Mesenchymal stem cell (in vitro differentiated cells and primary cell): ENCODE measurements around the gene TMEM150C.

Source experiments
- DNase-seq: peaks from one replicate; pipeline ENCODE4 v3.0.0-alpha.2; 2013
- H2AFZ ChIP-seq: one replicate; pipeline ENCODE4 v1.6.1; 2013; ENCODE audit warnings: low read depth, mild to moderate bottlenecking, control low read depth, inconsistent platforms, low read length, moderate library complexity
- H2AK5ac ChIP-seq: 2 replicates; pipeline ENCODE4 v1.6.1; 2013; ENCODE audit warnings: low read length, moderate library complexity, mild to moderate bottlenecking, inconsistent platforms; ENCODE audit not compliant: severe bottlenecking
- H2BK120ac ChIP-seq: one replicate; pipeline ENCODE4 v1.6.1; 2013; ENCODE audit warnings: low read depth, mild to moderate bottlenecking, inconsistent platforms, low read length, moderate library complexity
- H2BK12ac ChIP-seq, 2 experiments: one replicate each; pipeline ENCODE4 v1.6.1; 2013; ENCODE audit warnings: inconsistent platforms in 2 of 2, low read length in 2 of 2, mild to moderate bottlenecking in 2 of 2, moderate library complexity in 2 of 2, control low read depth in 1 of 2
- H2BK15ac ChIP-seq: one replicate; pipeline ENCODE4 v1.6.1; 2013; ENCODE audit warnings: mild to moderate bottlenecking, low read depth, inconsistent platforms; ENCODE audit not compliant: poor library complexity, severe bottlenecking
- H2BK5ac ChIP-seq: 2 replicates; pipeline ENCODE4 v1.6.1; 2013; ENCODE audit warnings: low read depth, mild to moderate bottlenecking, low read length, control low read depth, inconsistent platforms; ENCODE audit not compliant: poor library complexity, severe bottlenecking
- H3K14ac ChIP-seq, 2 experiments: one replicate each; pipeline ENCODE4 v1.6.1; 2013; ENCODE audit warnings: inconsistent platforms in 2 of 2, low read length in 2 of 2, control low read depth in 1 of 2, mild to moderate bottlenecking in 1 of 2, moderate library complexity in 1 of 2
- H3K18ac ChIP-seq, 2 experiments: one replicate each; pipeline ENCODE4 v1.6.1; 2013; ENCODE audit warnings: inconsistent platforms in 2 of 2, low read length in 2 of 2, control low read depth in 1 of 2, low read depth in 1 of 2, mild to moderate bottlenecking in 1 of 2
- H3K23ac ChIP-seq, 2 experiments: one replicate each; pipeline ENCODE4 v1.6.1; 2013; ENCODE audit warnings: inconsistent platforms in 2 of 2, low read length in 2 of 2, mild to moderate bottlenecking in 2 of 2, moderate library complexity in 2 of 2, control low read depth in 1 of 2
- H3K27ac ChIP-seq: 2 replicates; pipeline ENCODE4 v1.5.1; 2013; ENCODE audit warnings: mild to moderate bottlenecking, moderate library complexity, low read length, control low read depth, inconsistent platforms; ENCODE audit not compliant: poor library complexity, severe bottlenecking
- H3K27me3 ChIP-seq, 2 experiments: 2 replicates each; pipeline versions ENCODE4 v1.6.1 to v1.7.0; 2013; ENCODE audit warnings: low read length in 2 of 2, mild to moderate bottlenecking in 2 of 2, moderate library complexity in 2 of 2, control low read depth in 1 of 2, inconsistent platforms in 1 of 2; ENCODE audit not compliant: control insufficient read depth in 1 of 2, insufficient read depth in 1 of 2
- H3K36me3 ChIP-seq, 2 experiments: 2 replicates each; pipeline versions ENCODE4 v1.6.1 to v1.7.0; 2013; ENCODE audit warnings: low read length in 2 of 2, control low read depth in 1 of 2, inconsistent platforms in 1 of 2, low read depth in 1 of 2, mild to moderate bottlenecking in 1 of 2; ENCODE audit not compliant: insufficient read depth in 2 of 2, control insufficient read depth in 1 of 2
- H3K4ac ChIP-seq, 2 experiments: one replicate each; pipeline ENCODE4 v1.6.1; 2013; ENCODE audit warnings: inconsistent platforms in 2 of 2, low read length in 2 of 2, mild to moderate bottlenecking in 2 of 2, moderate library complexity in 2 of 2, control low read depth in 1 of 2, low read depth in 1 of 2
- H3K4me1 ChIP-seq: 2 replicates; pipeline ENCODE4 v1.6.1; 2013; ENCODE audit warnings: low read depth, low read length, control low read depth; ENCODE audit not compliant: control insufficient read depth, insufficient read depth
- H3K4me2 ChIP-seq: 2 replicates; pipeline ENCODE4 v1.6.1; 2013; ENCODE audit warnings: low read length, mild to moderate bottlenecking, inconsistent platforms; ENCODE audit not compliant: poor library complexity, severe bottlenecking
- H3K4me3 ChIP-seq, 2 experiments: 2 replicates each; pipeline versions ENCODE4 v1.5.1 to v1.7.0; 2013; ENCODE audit warnings: low read length in 2 of 2, mild to moderate bottlenecking in 2 of 2, control low read depth in 1 of 2, low read depth in 1 of 2; ENCODE audit not compliant: insufficient read depth in 1 of 2
- H3K79me1 ChIP-seq: replicated peaks from 2 replicates; pipeline ENCODE4 v1.6.1; 2013; ENCODE audit warnings: mild to moderate bottlenecking, control low read depth, low read length, inconsistent platforms; ENCODE audit not compliant: poor library complexity, severe bottlenecking
- H3K9ac ChIP-seq: 2 replicates; pipeline ENCODE4 v1.7.0; 2013; ENCODE audit warnings: mild to moderate bottlenecking, low read length, moderate library complexity
- H3K9me3 ChIP-seq: 2 replicates; pipeline ENCODE4 v1.7.0; 2013; ENCODE audit warnings: mild to moderate bottlenecking, low read length; ENCODE audit not compliant: control insufficient read depth
- H4K8ac ChIP-seq: one replicate; pipeline ENCODE4 v1.6.1; 2013; ENCODE audit warnings: inconsistent platforms, mild to moderate bottlenecking, low read length, moderate library complexity
- H4K91ac ChIP-seq: one replicate; pipeline ENCODE4 v1.6.1; 2013; ENCODE audit warnings: mild to moderate bottlenecking, low read length, inconsistent platforms
- WGBS: methylation state at CpG from one replicate; pipeline ENCODE4 v1.1.7; 2013; ENCODE audit warnings: mixed read lengths; 5-methylcytosine and 5-hydroxymethylcytosine counted together

Gene TMEM150C

DNA sequence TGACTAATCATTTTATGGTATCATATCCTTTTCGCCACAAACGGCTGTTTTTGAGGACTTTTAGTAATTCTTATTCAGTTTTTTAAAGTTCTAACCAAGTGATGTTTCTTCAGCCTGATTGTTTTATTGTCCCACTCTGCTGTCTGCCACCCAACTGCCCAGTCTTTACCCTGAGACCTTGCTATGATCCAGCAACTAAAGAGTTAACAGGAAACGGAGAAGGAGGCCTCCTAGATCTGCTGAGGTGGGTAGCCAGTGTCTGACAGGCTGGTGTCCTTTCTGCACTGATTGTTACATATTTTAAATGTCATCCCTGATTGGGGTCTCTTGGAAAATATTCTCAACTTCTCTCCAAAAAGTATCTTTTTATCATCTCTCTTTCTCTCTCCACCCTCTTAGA lies 7.9 kb upstream of the TMEM150C start:
- Histone ChIP-seq H3K4ac (no peak overlapping the region), H3K9me3 (no peaks in the 10 kb centered on the region), H2BK5ac (no peak overlapping the region), H3K18ac (no peak overlapping the region), H2AK5ac (no peak overlapping the region), H3K27me3 (peaks cover 0 to 7% of the 10 kb centered on the region in 2 experiments), H2BK12ac (no peak overlapping the region), H3K4me1 (no peaks in the 10 kb centered on the region), H3K4me2 (no peak overlapping the region), H3K4me3 (no peak overlapping the region), H3K14ac (no peak overlapping the region), H3K27ac (no peak overlapping the region), H4K8ac (no peak overlapping the region), H3K9ac (no peak overlapping the region), H2AFZ (no peak overlapping the region), H3K79me1 (no peaks in the 10 kb centered on the region), H4K91ac (no peak overlapping the region), H3K23ac (no peak overlapping the region), H3K36me3 (no peaks in the 10 kb centered on the region), H2BK15ac (no peak overlapping the region), H2BK120ac (no peak overlapping the region)
- WGBS: 73% methylated on average over 3 of the region's 3 CpGs
- DNase-seq: no peak

DNA sequence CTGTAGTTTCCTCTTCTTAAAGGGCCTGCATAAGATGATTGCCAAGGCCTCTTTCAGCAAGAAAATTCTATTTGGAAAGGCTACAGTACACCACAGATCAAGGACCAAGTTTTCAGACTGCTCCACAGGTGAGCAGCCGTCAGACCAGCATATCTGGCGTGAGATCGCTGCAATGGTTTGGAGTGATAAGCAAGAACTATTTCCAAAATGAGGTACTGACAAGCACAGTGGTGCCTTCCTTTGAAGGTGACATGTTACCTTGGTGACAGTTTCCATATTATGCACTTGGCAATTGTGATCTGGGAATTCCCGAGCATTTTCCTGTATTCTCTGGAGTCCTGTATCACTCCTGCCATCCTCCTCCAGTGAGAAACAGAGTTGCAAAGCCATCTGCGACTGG lies 7.3 kb upstream of the TMEM150C start:
- Histone ChIP-seq H4K8ac (no peak overlapping the region), H3K4me2 (no peak overlapping the region)

DNA sequence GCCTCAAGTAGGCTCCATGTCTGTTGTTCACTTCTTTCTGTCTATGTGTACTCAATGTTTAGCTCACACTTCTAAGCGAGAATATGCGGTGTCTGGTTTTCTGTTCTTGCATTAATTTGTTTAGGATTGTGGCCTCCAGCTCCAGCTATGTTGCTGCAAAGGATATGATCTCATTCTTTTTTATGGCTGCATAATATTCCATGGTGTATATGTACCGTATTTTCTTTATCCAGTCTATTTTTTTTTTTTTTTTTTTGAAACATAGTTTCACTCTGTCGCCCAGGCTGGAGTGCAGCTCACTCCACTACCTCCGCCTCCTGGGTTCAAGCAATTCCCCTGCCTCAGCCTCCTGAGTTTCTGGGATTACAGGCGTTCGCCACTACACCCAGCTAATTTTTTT lies 5.7 kb upstream of the TMEM150C start:
- no peak overlapping the region for H2AK5ac ChIP-seq
- WGBS: 94% methylated on average over 6 of the region's 7 CpGs
- no peak overlapping the region for H3K27ac ChIP-seq
- H3K9me3 ChIP-seq: no peaks in the 10 kb centered on the region
- no peak overlapping the region for H2BK120ac ChIP-seq
- H3K4me1 ChIP-seq: no peaks in the 10 kb centered on the region
- no peak overlapping the region for H2AFZ ChIP-seq
- H3K18ac ChIP-seq: no peak overlapping the region
- H4K91ac ChIP-seq: no peak overlapping the region
- no peak overlapping the region for H2BK12ac ChIP-seq
- no peak overlapping the region for H2BK15ac ChIP-seq
- no peaks in the 10 kb centered on the region for H3K79me1 ChIP-seq
- no peak overlapping the region for H3K4ac ChIP-seq
- no peak overlapping the region for H3K4me2 ChIP-seq
- no peak for DNase-seq
- H3K14ac ChIP-seq: no peak overlapping the region
- H3K36me3 ChIP-seq: no peaks in the 10 kb centered on the region
- peaks cover 0 to 17% of the 10 kb centered on the region in 2 experiments for H3K27me3 ChIP-seq
- H4K8ac ChIP-seq: no peak overlapping the region
- no peak overlapping the region for H3K4me3 ChIP-seq
- H2BK5ac ChIP-seq: no peak overlapping the region
- H3K9ac ChIP-seq: no peak overlapping the region
- H3K23ac ChIP-seq: no peak overlapping the region

More for the DNA sequence above, 7.3 kb upstream of the TMEM150C start:
- Histone ChIP-seq H3K79me1 (no peaks in the 10 kb centered on the region), H3K4ac (no peak overlapping the region), H3K18ac (no peak overlapping the region), H3K9ac (no peak overlapping the region), H3K36me3 (no peaks in the 10 kb centered on the region), H3K4me3 (no peak overlapping the region), H2BK120ac (no peak overlapping the region), H2BK12ac (no peak overlapping the region), H2BK5ac (no peak overlapping the region), H3K23ac (no peak overlapping the region), H3K27me3 (peaks cover 0 to 8% of the 10 kb centered on the region in 2 experiments), H2AK5ac (no peak overlapping the region), H2BK15ac (no peak overlapping the region), H3K9me3 (no peaks in the 10 kb centered on the region), H2AFZ (no peak overlapping the region), H3K14ac (no peak overlapping the region), H3K27ac (no peak overlapping the region), H3K4me1 (no peaks in the 10 kb centered on the region), H4K91ac (no peak overlapping the region)
- WGBS: 82% methylated on average over 5 of the region's 5 CpGs
- DNase-seq: no peak

DNA sequence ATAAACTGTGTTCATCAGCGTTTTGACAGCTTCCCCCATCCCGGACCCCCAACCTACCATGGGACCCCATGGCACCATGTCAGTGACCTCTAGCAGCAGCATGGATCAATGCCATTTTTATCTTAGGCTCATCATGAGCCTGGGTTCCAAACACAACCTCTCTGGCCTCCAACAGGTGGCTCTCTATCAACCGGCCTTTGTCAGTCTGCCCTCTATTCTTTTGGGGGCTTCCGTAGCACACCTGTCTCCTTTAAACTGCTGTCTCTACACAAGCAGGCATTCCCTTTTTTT lies 721 bp upstream of the TMEM150C start:
- no peak overlapping the region for H3K9ac ChIP-seq
- H3K27ac ChIP-seq: no peak overlapping the region
- no peak overlapping the region for H2BK5ac ChIP-seq
- no peak for DNase-seq
- peak overlapping the region in 1 of 2 experiments; percentile 59 for H3K23ac ChIP-seq
- no peak overlapping the region for H2BK120ac ChIP-seq
- no peak overlapping the region for H2AFZ ChIP-seq
- no peak overlapping the region for H3K14ac ChIP-seq
- H2BK12ac ChIP-seq: no peak overlapping the region
- peaks cover 4 to 28% of the 10 kb centered on the region in 2 experiments for H3K27me3 ChIP-seq
- H3K4me2 ChIP-seq: peak overlapping the region; percentile 78
- H2BK15ac ChIP-seq: no peak overlapping the region
- no peak overlapping the region for H2AK5ac ChIP-seq
- H3K9me3 ChIP-seq: no peaks in the 10 kb centered on the region
- H3K79me1 ChIP-seq: no peaks in the 10 kb centered on the region
- H3K36me3 ChIP-seq: no peaks in the 10 kb centered on the region
- peaks cover 4% of the 10 kb centered on the region for H3K4me1 ChIP-seq
- no peak overlapping the region for H4K8ac ChIP-seq
- H4K91ac ChIP-seq: no peak overlapping the region
- no peak overlapping the region for H3K18ac ChIP-seq
- no peak overlapping the region for H3K4me3 ChIP-seq
- no peak overlapping the region for H3K4ac ChIP-seq
- 78% methylated on average over 4 of the region's 4 CpGs for WGBS
